Measurements from ENCODE around the gene PTTG1IP.

Gene PTTG1IP

GRCh38 chr21:44867464-44867863 lies 6.0 kb downstream of the PTTG1IP start:
- no peak overlapping the region for H3K4me3 ChIP-seq (ENCODE audit: low read depth, low read length)
- no peak for DNase-seq (ENCODE audit: low read depth)
- TF ChIP-seq CTCF (IDR thresholded peaks at IDR 0.05; ENCODE audit: low read depth, low read length, missing control alignments), result no peak

- DNase-seq (ENCODE audit: low read depth), result no peak
- no peak for TF ChIP-seq CTCF (IDR thresholded peaks at IDR 0.05; ENCODE audit: low read depth, low read length, missing control alignments)
- no peak overlapping the region for H3K4me3 ChIP-seq (ENCODE audit: low read depth, low read length)
These were observed 6.7 kb downstream of the PTTG1IP start for GRCh38 chr21:44866780-44867179.

DNA sequence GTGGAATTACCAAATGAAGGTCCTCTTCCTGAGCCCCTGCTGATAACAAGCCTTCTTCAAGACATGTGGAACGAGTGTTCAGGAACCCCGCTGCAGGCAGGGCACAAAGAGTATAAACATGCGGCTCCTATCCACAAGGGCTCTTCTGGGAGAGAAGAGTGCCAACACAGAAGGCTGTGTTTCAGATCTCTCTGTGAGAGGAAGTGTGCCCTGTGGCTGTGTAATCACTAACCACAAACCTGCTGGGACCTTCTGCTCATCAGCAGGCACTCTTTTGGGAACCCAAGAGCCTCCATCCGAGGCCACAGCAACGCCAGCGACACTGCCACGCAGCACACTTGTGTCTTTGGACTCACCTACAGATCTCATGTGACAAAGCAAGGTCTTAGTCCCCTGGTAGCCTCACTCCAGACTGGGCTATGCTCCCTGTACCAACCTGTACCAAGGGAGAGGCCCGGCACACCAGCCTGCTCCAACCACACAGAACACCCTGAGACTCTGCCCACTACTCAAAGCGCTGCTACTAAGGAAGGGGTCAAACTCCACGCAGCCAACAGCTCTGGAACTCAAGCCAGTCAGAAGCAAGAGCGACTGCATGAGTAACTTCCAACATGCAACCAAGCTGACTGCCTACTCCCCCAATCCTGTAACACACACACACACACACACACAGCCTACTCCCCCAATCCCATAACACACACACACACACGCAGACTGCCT lies 7.8 kb downstream of the PTTG1IP start:
- TF ChIP-seq CTCF (IDR thresholded peaks at IDR 0.05; ENCODE audit: low read depth, low read length, missing control alignments), result no peak
- DNase-seq (ENCODE audit: low read depth), result no peak
- no peak overlapping the region for H3K4me3 ChIP-seq (ENCODE audit: low read depth, low read length)

DNA sequence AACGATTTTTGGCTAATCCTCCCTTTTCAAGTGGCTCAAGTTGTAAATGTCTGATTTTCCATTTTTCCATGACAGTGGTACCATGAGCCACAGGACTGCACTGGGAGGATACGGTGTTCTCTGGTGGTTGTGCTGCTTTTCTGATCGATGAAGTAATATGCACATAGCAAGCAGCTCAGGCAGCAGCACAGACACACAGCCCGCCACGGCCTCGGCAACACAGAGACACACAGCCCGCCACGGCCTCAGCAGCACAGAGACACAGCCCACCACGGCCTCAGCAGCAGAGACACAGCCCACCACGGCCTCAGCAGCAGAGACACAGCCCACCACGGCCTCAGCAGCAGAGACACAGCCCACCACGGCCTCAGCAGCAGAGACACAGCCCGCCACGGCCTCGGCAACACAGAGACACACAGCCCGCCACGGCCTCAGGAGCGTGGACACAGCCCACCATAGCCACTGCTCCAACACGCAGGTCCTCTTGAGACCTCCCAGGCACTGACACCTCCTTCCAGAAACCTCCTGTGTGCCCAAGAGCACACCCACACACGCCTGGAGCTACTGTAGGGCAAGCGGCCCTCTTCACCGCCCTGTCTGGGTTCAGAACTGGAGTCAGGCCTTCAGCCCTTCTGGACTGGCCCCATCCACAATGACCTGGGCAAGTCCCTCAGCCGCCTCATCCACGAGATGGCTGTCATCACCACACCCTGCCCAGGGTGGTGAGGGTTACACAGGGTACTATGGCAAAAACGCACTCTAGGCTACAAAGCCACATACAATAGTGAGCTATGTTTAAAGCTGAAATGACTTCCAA lies 10.4 kb downstream of the PTTG1IP start:
- no peak for TF ChIP-seq CTCF (IDR thresholded peaks at IDR 0.05; ENCODE audit: low read depth, low read length, missing control alignments)
- no peak for DNase-seq (ENCODE audit: low read depth)
- no peak overlapping the region for H3K4me3 ChIP-seq (ENCODE audit: low read depth, low read length)

DNA sequence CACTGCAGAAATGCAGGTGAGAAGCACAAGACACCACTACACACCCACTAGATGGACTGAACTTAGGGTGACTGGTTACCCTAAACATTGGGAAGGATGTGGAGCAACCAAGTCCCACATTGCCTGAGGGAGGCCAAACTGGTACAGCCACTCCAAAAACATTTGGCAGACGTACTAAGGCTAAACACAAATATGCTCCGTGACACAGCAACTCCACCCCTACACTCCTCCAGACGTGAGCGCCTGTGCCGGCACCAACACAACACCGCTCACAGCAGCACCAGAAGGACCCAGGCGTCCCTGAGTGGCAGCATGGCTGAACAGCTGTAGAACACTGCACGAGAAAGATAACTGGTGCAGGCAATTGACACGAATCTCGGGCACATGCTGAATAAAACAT lies 14.7 kb downstream of the PTTG1IP start:
- H3K4me3 ChIP-seq (ENCODE audit: low read depth, low read length), result no peak overlapping the region
- no peak for DNase-seq (ENCODE audit: low read depth)
- no peak for TF ChIP-seq CTCF (IDR thresholded peaks at IDR 0.05; ENCODE audit: low read depth, low read length, missing control alignments)

DNA sequence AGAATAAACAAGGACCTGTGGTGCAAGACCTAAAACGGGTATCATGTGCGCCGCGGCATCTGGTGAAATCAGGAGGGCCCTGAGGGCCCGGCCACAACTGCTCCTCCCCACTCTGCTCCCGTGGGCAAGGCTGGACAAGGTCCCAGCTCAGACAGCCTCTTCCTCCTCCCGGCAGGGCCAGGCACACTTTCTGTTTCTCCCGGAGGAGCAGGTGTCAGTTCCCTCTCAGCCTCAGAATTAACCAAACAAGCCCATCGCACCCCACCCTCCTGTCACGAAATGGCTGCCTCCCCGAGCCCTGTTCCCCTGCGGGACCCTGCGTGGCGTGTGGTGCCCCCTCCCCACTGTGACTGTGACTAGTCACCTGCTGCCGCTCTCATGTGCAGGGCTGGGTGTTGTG lies 15.2 kb downstream of the PTTG1IP start:
- no peak overlapping the region for H3K4me3 ChIP-seq (ENCODE audit: low read depth, low read length)
- no peak for TF ChIP-seq CTCF (IDR thresholded peaks at IDR 0.05; ENCODE audit: low read depth, low read length, missing control alignments)
- no peak for DNase-seq (ENCODE audit: low read depth)

All from GM12864 (cell line).